HG02970 (cell line): Measurements from ENCODE around the gene CRACDL.
"Not testable (repeated sequence)": the region's sequence is repeated elsewhere in the genome, so short reads cannot be mapped to it uniquely, and the experiment has no call there.

ENCODE experiments used
- ATAC-seq: cut with Tn5 transposase; IDR thresholded peaks from one replicate; pipeline ENCODE4 v1.9.1; 2021; ENCODE audit warnings: mild to moderate bottlenecking, moderate library complexity, moderate number of reproducible peaks; ENCODE audit not compliant: unreplicated experiment, low FRiP score

The CRACDL gene

GRCh38 chr2:98907966-98908905 lies 27.8 kb downstream of the CRACDL start:
- ATAC-seq: no peak

GRCh38 chr2:98907385-98907784 lies 28.6 kb downstream of the CRACDL start:
- no peak for ATAC-seq

DNA sequence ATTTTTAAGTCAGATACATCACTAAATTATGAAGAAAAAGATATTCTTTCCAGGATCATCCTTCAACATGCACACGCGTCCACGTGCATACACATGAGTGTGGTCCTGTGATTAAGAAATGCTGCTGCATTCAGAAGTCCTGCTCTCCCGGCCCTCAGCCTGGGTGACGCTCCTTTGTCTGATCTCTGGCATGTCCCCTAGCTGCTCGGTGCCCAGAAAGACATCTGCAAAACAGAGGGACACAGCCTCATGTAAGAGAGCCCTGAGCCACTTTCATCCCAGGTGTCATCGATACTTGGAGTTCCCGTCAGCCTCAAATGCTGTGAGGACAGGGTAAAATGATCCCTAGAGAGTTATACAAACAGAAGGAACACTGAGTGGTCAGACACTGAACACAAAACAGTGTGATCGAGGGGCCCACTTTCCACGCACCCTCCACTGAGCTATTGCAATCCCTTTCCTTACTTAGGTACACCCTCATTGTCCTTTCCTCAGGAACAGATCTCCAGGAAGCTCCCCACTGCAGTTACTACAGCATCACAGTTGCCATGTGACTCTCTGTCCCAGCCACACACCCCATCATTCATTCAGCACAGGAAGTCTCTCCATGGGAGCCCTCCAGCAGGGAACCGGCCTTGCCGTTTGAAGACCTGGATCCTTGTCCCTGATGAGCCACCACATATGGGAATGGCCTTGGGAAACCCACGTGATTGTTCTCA lies 32.1 kb downstream of the CRACDL start:
- no peak for ATAC-seq

DNA sequence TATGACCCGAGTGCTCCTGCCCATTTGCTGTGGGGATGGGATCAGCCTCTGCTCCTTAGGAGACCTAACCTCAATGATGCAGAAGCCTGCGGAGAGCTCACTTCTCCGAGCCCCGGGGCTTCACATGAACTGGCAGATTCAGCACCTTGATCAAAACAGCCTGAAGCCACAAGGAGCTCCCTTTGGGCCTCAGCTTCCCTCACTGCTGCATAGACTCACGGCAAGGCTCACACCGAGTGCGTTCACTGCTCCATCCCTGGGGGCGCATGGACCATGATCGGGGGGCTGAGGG lies 33.0 kb downstream of the CRACDL start:
- ATAC-seq: no peak

GRCh38 chr2:98902209-98903063 lies 33.6 kb downstream of the CRACDL start:
- ATAC-seq: no peak

GRCh38 chr2:98901702-98902101 lies 34.3 kb downstream of the CRACDL start:
- ATAC-seq: no peak

GRCh38 chr2:98901291-98901690 lies 34.7 kb downstream of the CRACDL start:
- ATAC-seq: no peak

DNA sequence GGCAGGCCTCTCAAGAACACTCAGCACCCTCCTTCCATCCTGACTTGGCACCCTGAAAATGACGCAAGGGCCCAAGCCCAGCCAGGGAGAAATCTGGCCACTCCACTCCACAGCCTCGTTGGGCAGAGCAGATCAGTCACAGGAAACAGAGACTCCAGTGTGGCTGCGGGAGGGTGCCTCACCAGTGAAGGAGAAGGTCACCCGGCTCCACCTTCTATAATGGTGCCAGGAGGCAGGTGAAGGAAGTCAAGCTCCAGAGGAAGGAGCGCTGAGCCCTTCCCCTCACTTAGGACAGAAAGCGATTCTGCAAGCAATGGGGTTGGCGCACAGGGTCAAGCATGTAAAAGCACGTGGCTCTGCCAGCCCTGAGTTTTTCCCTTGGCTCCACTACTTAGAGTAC lies 35.3 kb downstream of the CRACDL start:
- ATAC-seq: no peak

DNA sequence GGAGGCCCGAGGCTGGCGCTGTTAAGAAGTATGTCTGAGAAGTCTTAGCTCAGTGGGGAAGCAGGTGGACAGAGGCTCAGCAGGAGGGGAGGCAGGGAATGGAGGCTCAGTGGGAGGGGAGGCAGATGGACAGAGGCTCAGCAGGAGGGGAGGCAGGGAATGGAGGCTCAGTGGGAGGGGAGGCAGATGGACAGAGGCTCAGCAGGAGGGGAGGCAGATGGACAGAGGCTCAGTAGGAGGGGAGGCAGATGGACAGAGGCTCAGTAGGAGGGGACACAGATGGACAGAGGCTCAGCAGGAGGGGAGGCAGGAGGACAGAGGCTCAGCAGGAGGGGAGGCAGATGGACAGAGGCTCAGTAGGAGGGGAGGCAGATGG lies 36.3 kb downstream of the CRACDL start:
- not testable (repeated sequence) for ATAC-seq

DNA sequence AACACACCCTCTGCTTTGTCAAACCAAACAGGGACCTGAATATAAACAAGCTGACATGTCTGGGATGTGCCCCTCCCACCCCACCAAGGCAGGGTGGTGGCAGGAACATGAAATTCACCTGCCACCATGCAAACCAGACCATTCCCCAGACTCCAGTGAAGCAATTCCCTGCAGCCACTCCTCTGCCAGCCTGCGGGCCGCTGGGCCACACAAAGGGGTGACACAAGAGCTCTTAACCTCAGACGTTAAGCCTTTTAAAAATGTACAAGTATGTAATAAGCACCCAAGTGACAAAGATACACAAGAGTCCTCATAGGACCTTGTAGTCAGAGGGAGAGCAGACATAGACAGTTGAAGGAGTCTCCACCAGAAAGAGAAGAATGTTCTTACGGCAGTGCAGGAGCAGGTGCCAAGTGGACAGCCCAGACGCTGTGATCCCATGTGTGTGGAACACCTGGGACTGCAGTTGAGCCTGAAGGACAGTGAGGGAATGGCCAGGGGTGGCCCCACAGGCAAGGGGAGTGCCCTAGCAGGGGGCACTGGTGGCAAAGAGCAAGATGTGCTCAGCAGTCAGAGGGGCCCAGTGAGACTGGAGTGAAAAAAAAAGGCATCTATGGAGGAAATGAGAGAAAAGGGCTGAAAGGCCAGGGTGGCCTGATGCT lies 36.9 kb downstream of the CRACDL start:
- ATAC-seq: no peak

- no peak for ATAC-seq
Observed at GRCh38 chr2:98898423-98898841, 37.6 kb downstream of the CRACDL start.

DNA sequence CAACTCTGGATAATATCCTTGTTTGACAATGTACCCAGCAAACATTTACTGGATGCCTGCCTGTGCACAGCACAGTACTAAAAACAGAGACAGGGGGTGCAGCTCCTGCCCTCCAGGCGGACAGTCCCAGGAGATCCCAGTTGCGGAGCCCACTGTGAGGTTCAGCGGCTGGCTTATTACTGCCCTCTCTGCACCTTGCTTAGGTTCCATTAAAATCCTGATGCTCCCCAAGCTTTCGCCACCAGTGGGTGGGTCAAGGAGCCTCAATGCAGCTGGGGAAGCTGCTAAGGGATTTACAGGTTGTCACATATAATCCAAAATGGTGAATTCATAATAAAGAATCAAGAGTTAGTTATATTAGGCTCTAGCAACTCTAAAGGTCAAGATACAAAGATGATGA lies 38.3 kb downstream of the CRACDL start:
- no peak for ATAC-seq

DNA sequence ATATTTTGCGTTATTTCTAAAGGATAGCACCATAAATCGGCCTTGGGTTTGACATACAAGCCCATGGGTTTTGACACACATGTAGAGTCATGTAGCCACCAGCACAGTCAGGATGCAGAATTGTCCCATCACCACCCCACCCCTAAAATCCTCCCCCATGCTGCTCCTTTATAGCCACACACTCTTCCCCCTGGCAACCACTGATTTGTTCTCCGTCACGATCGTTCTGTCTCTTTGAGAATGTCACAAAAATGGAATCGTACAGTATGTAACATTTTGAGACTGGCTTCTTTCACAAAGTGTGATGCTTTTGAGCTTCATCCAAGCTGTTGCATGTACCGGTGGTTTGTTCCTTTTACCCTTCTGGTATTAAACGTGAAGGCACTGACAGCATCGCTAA lies 39.1 kb downstream of the CRACDL start:
- no peak for ATAC-seq

DNA sequence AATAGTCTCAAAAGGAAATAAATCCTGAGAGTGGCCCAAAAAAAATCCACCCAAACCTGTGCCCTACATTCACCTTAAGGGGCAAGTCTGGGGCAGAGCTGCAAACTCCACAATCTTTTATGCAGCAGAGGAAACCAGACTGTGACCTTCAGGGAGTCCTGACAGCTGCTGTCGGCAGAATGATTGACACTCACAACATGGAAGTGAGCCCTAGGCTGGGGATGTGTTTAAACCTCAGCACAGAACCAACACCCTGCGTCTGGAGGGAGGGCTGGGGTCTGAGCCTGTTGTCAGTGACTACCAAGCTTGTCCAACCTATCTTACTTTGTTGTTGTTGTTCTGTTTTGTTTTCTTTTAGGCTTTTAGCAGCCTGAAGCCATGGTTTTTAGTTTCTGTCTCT lies 39.6 kb downstream of the CRACDL start:
- ATAC-seq: no peak

DNA sequence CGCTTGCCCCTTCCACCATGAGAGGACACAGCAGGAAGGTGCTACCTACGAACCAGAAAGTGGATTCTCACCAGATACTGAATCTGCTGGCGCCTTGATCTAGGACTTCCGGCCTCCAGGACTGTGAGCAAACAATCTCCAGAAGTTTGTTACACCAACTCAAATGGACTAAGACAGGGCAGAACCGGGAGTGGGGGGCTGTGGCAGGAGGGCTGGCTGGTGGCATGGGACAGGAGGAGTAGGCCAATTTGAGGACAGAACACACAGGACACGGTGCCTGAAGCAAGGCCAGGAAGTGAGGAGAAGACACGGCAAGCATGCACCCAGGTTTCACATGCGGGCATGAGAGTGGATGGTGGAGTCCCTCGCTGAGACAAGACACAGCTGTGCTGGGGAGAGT lies 40.1 kb downstream of the CRACDL start:
- no peak for ATAC-seq

DNA sequence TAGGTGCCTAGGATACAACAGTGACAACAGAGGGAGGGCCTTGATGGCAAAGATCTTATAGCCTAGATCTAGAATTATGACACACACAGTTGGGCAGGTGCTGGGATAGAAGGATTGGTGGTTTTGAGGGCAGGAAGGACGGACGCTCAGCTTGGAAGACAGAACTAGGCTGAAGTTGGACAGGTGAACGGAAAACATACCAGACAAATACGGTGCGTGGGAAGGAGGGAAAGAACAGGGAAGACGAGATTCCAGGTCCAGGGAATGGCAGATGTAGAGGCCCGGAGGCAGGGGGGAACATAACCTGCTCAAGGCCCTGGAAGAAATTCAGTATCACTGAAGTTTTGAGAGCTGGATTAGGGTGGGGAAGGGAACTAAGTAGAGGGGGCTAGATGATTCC lies 40.8 kb downstream of the CRACDL start:
- no peak for ATAC-seq

DNA sequence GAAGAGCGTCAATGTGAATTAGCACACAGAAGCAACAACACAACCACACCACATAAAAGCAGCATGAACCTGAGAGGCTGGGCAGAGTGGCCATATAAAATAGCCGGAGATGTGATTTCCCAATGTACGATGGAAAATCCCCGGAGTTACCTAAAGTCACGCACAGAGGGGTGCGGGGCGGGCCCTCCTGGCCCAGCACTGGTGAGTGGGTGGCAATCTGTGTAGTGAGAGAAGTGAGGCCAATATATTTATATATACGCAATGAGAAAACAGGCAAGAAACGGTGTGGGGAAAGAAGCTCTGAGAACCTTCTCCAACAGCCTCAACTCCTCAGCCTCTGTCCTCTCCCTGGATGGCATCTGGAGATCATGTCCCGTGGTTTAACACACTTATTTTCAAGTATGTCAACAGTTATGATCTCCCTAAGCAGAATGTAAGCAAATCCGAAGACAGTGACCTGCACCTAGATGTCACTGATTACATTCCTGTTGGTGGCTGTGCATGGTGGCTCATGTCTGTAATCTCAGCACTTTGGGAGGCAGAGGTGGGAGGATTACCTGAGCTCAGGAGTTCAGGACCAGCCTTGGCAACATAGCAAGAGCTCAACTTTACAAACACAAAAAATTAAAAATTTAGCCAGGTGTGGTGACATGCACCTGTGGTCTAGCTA lies 41.6 kb downstream of the CRACDL start:
- no peak for ATAC-seq

DNA sequence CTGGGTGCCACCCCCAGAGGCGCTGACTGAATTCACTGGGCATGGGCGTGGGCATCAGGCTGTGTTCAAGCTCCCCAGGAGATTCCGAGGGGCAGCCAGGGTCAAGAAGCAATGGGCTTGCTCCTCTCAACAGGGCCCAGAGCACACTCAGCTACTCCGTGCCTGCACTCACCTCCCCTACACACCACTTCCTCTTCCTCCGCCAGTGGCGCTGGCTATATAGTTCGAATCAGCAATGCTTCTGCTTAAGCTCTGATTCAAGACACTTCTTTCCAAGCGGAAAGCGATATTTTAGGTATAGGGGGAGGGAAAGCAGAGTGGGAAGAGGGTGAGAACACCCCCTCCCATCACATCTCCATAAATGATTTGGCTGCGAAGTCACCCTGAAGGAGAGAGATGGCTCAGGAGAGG lies 42.1 kb downstream of the CRACDL start:
- ATAC-seq: no peak

DNA sequence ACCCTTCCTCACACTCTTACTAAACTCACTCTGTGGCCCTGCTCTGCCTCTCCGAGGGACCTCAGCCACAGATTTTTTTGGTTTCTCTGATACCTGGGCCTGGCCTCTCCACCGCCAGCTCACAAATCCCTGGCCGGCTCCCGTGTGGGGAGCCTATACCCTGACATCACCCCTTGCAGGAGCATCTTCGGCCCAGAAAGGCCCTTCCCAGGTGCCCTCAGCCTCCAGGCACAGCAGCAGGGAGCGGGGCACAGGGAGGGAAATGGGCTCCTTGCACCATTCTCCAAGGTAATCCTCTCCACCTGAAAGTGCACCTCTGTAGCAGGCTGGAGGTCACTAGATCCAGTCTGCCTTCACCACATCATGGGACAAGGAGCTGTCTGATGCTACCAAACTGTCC lies 43.2 kb downstream of the CRACDL start:
- no peak for ATAC-seq

DNA sequence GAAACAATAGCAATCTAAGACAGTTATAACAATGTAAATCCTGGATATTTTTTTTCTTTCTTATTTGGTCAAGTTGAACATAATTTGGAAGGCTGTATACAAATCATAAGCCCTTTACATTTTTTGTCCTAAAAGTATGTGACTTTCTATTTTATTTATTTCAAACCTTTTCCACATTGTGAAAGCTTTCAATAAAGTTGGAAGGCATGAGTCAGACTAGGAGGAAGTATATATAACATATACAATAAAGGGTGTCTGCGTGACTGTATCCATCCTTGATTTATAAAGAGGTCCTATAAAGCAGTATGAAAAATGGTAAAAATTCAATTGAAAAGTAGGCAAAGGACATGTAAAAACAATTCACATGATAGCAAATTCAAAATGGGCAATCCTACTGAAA lies 44.4 kb downstream of the CRACDL start:
- no peak for ATAC-seq
